Fibroblast of lung (primary cell): ENCODE measurements around the gene MACROD2. TPM values are rescaled to one million over a fixed set of nuclear protein-coding genes. Genes with fewer than 3 reads are reported as not detected.

Source experiments
- DNase-seq, 2 donors: peaks; one replicate each; pipeline versions ENCODE4 v3.0.0 to v3.0.0-alpha.2; 2010; ENCODE audit warnings: low read depth in 2 of 2
- H2AFZ ChIP-seq: 2 replicates; pipeline ENCODE4 v1.5.1; 2012; ENCODE audit warnings: low read length, control low read depth, inconsistent platforms
- H3K27ac ChIP-seq: 2 replicates; pipeline ENCODE4 v1.5.1; 2011; ENCODE audit warnings: low read length, control low read depth; ENCODE audit not compliant: insufficient read depth
- H3K27me3 ChIP-seq: 2 replicates; pipeline ENCODE4 v1.5.1; 2011; ENCODE audit warnings: mild to moderate bottlenecking, low read length; ENCODE audit not compliant: control insufficient read depth, insufficient read depth
- H3K36me3 ChIP-seq: 2 replicates; pipeline ENCODE4 v1.5.1; 2011; ENCODE audit warnings: low read length; ENCODE audit not compliant: control insufficient read depth, insufficient read depth
- H3K4me1 ChIP-seq: 2 replicates; pipeline ENCODE4 v1.5.1; 2011; ENCODE audit warnings: low read length; ENCODE audit not compliant: control insufficient read depth, insufficient read depth; ENCODE audit errors: extremely low read depth
- H3K4me2 ChIP-seq: 2 replicates; pipeline ENCODE4 v1.5.1; 2011; ENCODE audit warnings: low read length, control low read depth; ENCODE audit not compliant: insufficient read depth; ENCODE audit errors: extremely low read depth
- H3K4me3 ChIP-seq, 4 experiments: fragments of 200-600 bp in 1 of 4; sonication (generic) in 1 of 4; replicated peaks in 1 of 4; 2 replicates each; pipeline ENCODE4 v1.5.1; 2011 to 2016; ENCODE audit warnings: low read length in 4 of 4, low read depth in 3 of 4, mild to moderate bottlenecking in 3 of 4, control low read depth in 2 of 4, inconsistent platforms in 1 of 4, mixed read lengths in 1 of 4; ENCODE audit not compliant: insufficient read depth in 1 of 4; ENCODE audit errors: control extremely low read depth in 1 of 4
- H3K79me2 ChIP-seq: 2 replicates; pipeline ENCODE4 v1.5.1; 2012; ENCODE audit warnings: mild to moderate bottlenecking, low read length, inconsistent platforms; ENCODE audit not compliant: control insufficient read depth, insufficient read depth
- H3K9ac ChIP-seq: 2 replicates; pipeline ENCODE4 v1.5.1; 2011; ENCODE audit warnings: mild to moderate bottlenecking, low read length, control low read depth; ENCODE audit not compliant: insufficient read depth
- H3K9me3 ChIP-seq: 2 replicates; pipeline ENCODE4 v1.5.1; 2012; ENCODE audit warnings: low read depth, low read length; ENCODE audit not compliant: control insufficient read depth, insufficient read depth
- H4K20me1 ChIP-seq: 2 replicates; pipeline ENCODE4 v1.5.1; 2011; ENCODE audit warnings: low read length; ENCODE audit not compliant: control insufficient read depth, insufficient read depth; ENCODE audit errors: extremely low read depth
- CTCF ChIP-seq, 2 donors: IDR thresholded peaks in 1 of 2; conservative IDR thresholded peaks in 1 of 2; 1 replicate in 1 of 2; 2 replicates in 1 of 2; pipeline ENCODE4 v1.5.1; 2011 to 2012; ENCODE audit warnings: low read length in 2 of 2, control low read depth in 1 of 2, inconsistent platforms in 1 of 2, low read depth in 1 of 2, mild to moderate bottlenecking in 1 of 2
- EZH2 ChIP-seq: IDR thresholded peaks from 2 replicates; pipeline ENCODE4 v1.5.1; 2012; ENCODE audit warnings: low read length, control low read depth, mild to moderate bottlenecking; ENCODE audit errors: missing control alignments
- polyA plus RNA-seq, 2 donors: library from polyadenylated mRNA; depleted of rRNA in 1 of 2; stranded (reverse) in 1 of 2; unstranded in 1 of 2; fragments of >200 nt; gene quantifications; 2 replicates each; pipeline ENCODE4 v1.2.1, GENCODE V29; 2011 to 2012; ENCODE audit warnings: missing spikeins in 1 of 2
- total RNA-seq: library from RNA; depleted of rRNA; stranded (reverse); fragments of >200 nt; gene quantifications from 2 replicates; pipeline ENCODE4 v1.2.1, GENCODE V29; 2014

MACROD2 gene
- total and polyA plus RNA-seq, 2 donors (not counting 1 experiment from before 2014, with no cell fraction given) = 0.54 to 1.7 TPM

GRCh38 chr20:14067603-14068002 is 72.3 kb downstream of the MACROD2 start:
- no peak overlapping the region for H2AFZ ChIP-seq
- H3K27me3 ChIP-seq = no peaks in the 10 kb centered on the region
- no peak overlapping the region for H3K4me2 ChIP-seq
- no peak overlapping the region for H3K9ac ChIP-seq
- H4K20me1 ChIP-seq = no peaks in the 10 kb centered on the region
- no peaks in the 10 kb centered on the region for H3K4me1 ChIP-seq
- H3K4me3 ChIP-seq = no peak overlapping the region
- no peaks in the 10 kb centered on the region for H3K36me3 ChIP-seq
- no peaks in the 10 kb centered on the region for H3K9me3 ChIP-seq
- no peak for DNase-seq
- H3K27ac ChIP-seq = no peak overlapping the region
- TF ChIP-seq EZH2 (no peak), CTCF (conservative IDR thresholded peaks at IDR 0.05 in 1 of 2, IDR thresholded peaks at IDR 0.05 in 1 of 2; ENCODE audit: low read depth in 1 of 2, low read length in 2 of 2) (no peak)
- H3K79me2 ChIP-seq = no peaks in the 10 kb centered on the region

GRCh38 chr20:14069796-14070195 is 74.5 kb downstream of the MACROD2 start:
- H3K4me2 ChIP-seq = no peak overlapping the region

GRCh38 chr20:14093652-14094051 is 98.3 kb downstream of the MACROD2 start:
- Histone ChIP-seq H3K4me3 (no peak overlapping the region), H4K20me1 (no peaks in the 10 kb centered on the region), H3K27me3 (no peaks in the 10 kb centered on the region), H3K4me1 (no peaks in the 10 kb centered on the region), H3K27ac (no peak overlapping the region), H3K36me3 (no peaks in the 10 kb centered on the region), H3K4me2 (no peak overlapping the region), H3K79me2 (no peaks in the 10 kb centered on the region), H3K9me3 (no peaks in the 10 kb centered on the region), H2AFZ (no peak overlapping the region), H3K9ac (no peak overlapping the region)
- no peak for TF ChIP-seq CTCF (conservative IDR thresholded peaks at IDR 0.05 in 1 of 2, IDR thresholded peaks at IDR 0.05 in 1 of 2; ENCODE audit: low read depth in 1 of 2, low read length in 2 of 2)
- no peak for TF ChIP-seq EZH2
- no peak for DNase-seq

More at GRCh38 chr20:14069796-14070195, 74.5 kb downstream of the MACROD2 start:
- Histone ChIP-seq H2AFZ (no peak overlapping the region), H3K9me3 (no peaks in the 10 kb centered on the region), H4K20me1 (no peaks in the 10 kb centered on the region), H3K9ac (no peak overlapping the region), H3K4me1 (no peaks in the 10 kb centered on the region), H3K4me3 (no peak overlapping the region), H3K27me3 (no peaks in the 10 kb centered on the region), H3K36me3 (no peaks in the 10 kb centered on the region), H3K27ac (no peak overlapping the region), H3K79me2 (no peaks in the 10 kb centered on the region)
- DNase-seq = peak; percentile 11 to 62
- no peak for TF ChIP-seq EZH2
- TF ChIP-seq CTCF (conservative IDR thresholded peaks at IDR 0.05 in 1 of 2, IDR thresholded peaks at IDR 0.05 in 1 of 2; ENCODE audit: low read depth in 1 of 2, low read length in 2 of 2) = no peak
